ENCODE results near the gene LGI4.

Gene LGI4

GRCh38 chr19:35159606-35160005 lies 24.7 kb upstream of the LGI4 start:
- WGBS, result 96% methylated on average over 6 of the region's 8 CpGs
- Histone ChIP-seq H3K79me1 (replicated peaks; ENCODE audit: low read length, poor library complexity, severe bottlenecking) (peaks cover 11% of the 10 kb centered on the region), H4K91ac (ENCODE audit: low read length) (no peak overlapping the region), H3K27ac (ENCODE audit: low read length, poor library complexity, severe bottlenecking) (no peak overlapping the region), H4K8ac (ENCODE audit: low read length) (no peak overlapping the region), H2BK12ac (ENCODE audit: low read length in 2 of 2) (no peak overlapping the region), H3K4ac (ENCODE audit: low read depth in 1 of 2, low read length in 2 of 2) (no peak overlapping the region), H2BK15ac (ENCODE audit: low read depth, poor library complexity, severe bottlenecking) (no peak overlapping the region), H3K36me3 (ENCODE audit: control insufficient read depth in 1 of 2, insufficient read depth in 2 of 2, low read depth in 1 of 2, low read length in 2 of 2) (peaks cover 21 to 83% of the 10 kb centered on the region in 2 experiments), H3K9ac (ENCODE audit: low read length) (no peak overlapping the region), H3K18ac (ENCODE audit: low read depth in 1 of 2, low read length in 2 of 2) (no peak overlapping the region), H3K27me3 (ENCODE audit: control insufficient read depth in 1 of 2, insufficient read depth in 1 of 2, low read length in 2 of 2) (no peaks in the 10 kb centered on the region), H3K4me1 (ENCODE audit: control insufficient read depth, insufficient read depth, low read depth, low read length) (peaks cover 16% of the 10 kb centered on the region), H2AFZ (ENCODE audit: low read depth, low read length) (no peak overlapping the region), H3K4me2 (ENCODE audit: low read length, poor library complexity, severe bottlenecking) (no peak overlapping the region), H3K23ac (ENCODE audit: low read length in 2 of 2) (no peak overlapping the region), H2BK120ac (ENCODE audit: low read depth, low read length) (no peak overlapping the region), H2BK5ac (ENCODE audit: low read depth, low read length, poor library complexity, severe bottlenecking) (no peak overlapping the region), H3K4me3 (ENCODE audit: insufficient read depth in 1 of 2, low read depth in 1 of 2, low read length in 2 of 2) (no peak overlapping the region), H3K14ac (ENCODE audit: low read length in 2 of 2) (no peak overlapping the region), H2AK5ac (ENCODE audit: low read length, severe bottlenecking) (no peak overlapping the region), H3K9me3 (ENCODE audit: control insufficient read depth, low read length) (peaks cover 30% of the 10 kb centered on the region)
- no peak for DNase-seq

GRCh38 chr19:35157431-35157830 lies 22.6 kb upstream of the LGI4 start:
- H3K27ac ChIP-seq (ENCODE audit: low read length, poor library complexity, severe bottlenecking), result no peak overlapping the region
- peaks cover 11% of the 10 kb centered on the region for H3K79me1 ChIP-seq (replicated peaks; ENCODE audit: low read length, poor library complexity, severe bottlenecking)
- no peak overlapping the region for H3K4me3 ChIP-seq (ENCODE audit: insufficient read depth in 1 of 2, low read depth in 1 of 2, low read length in 2 of 2)
- H3K4me2 ChIP-seq (ENCODE audit: low read length, poor library complexity, severe bottlenecking), result no peak overlapping the region
- 100% methylated on average over 4 of the region's 4 CpGs for WGBS
- H3K14ac ChIP-seq (ENCODE audit: low read length in 2 of 2), result no peak overlapping the region
- H3K18ac ChIP-seq (ENCODE audit: low read depth in 1 of 2, low read length in 2 of 2), result no peak overlapping the region
- H2AK5ac ChIP-seq (ENCODE audit: low read length, severe bottlenecking), result no peak overlapping the region
- H2BK15ac ChIP-seq (ENCODE audit: low read depth, poor library complexity, severe bottlenecking), result no peak overlapping the region
- H3K4ac ChIP-seq (ENCODE audit: low read depth in 1 of 2, low read length in 2 of 2), result no peak overlapping the region
- no peak overlapping the region for H2AFZ ChIP-seq (ENCODE audit: low read depth, low read length)
- H3K9ac ChIP-seq (ENCODE audit: low read length), result no peak overlapping the region
- H3K9me3 ChIP-seq (ENCODE audit: control insufficient read depth, low read length), result peaks cover 13% of the 10 kb centered on the region
- no peak overlapping the region for H2BK120ac ChIP-seq (ENCODE audit: low read depth, low read length)
- no peaks in the 10 kb centered on the region for H3K27me3 ChIP-seq (ENCODE audit: control insufficient read depth in 1 of 2, insufficient read depth in 1 of 2, low read length in 2 of 2)
- H3K4me1 ChIP-seq (ENCODE audit: control insufficient read depth, insufficient read depth, low read depth, low read length), result peaks cover 22% of the 10 kb centered on the region
- no peak overlapping the region for H4K8ac ChIP-seq (ENCODE audit: low read length)
- no peak overlapping the region for H3K23ac ChIP-seq (ENCODE audit: low read length in 2 of 2)
- no peak overlapping the region for H2BK12ac ChIP-seq (ENCODE audit: low read length in 2 of 2)
- H2BK5ac ChIP-seq (ENCODE audit: low read depth, low read length, poor library complexity, severe bottlenecking), result no peak overlapping the region
- peaks cover 15 to 61% of the 10 kb centered on the region in 2 experiments for H3K36me3 ChIP-seq (ENCODE audit: control insufficient read depth in 1 of 2, insufficient read depth in 2 of 2, low read depth in 1 of 2, low read length in 2 of 2)
- no peak for DNase-seq
- H4K91ac ChIP-seq (ENCODE audit: low read length), result no peak overlapping the region

GRCh38 chr19:35156673-35157014 lies 21.8 kb upstream of the LGI4 start:
- 93% methylated on average over 7 of the region's 7 CpGs for WGBS
- H3K14ac ChIP-seq (ENCODE audit: low read length in 2 of 2), result no peak overlapping the region
- no peak overlapping the region for H4K91ac ChIP-seq (ENCODE audit: low read length)
- H2BK120ac ChIP-seq (ENCODE audit: low read depth, low read length), result no peak overlapping the region
- H2AFZ ChIP-seq (ENCODE audit: low read depth, low read length), result no peak overlapping the region
- H2AK5ac ChIP-seq (ENCODE audit: low read length, severe bottlenecking), result no peak overlapping the region
- peaks cover 14 to 54% of the 10 kb centered on the region in 2 experiments for H3K36me3 ChIP-seq (ENCODE audit: control insufficient read depth in 1 of 2, insufficient read depth in 2 of 2, low read depth in 1 of 2, low read length in 2 of 2)
- no peak overlapping the region for H2BK5ac ChIP-seq (ENCODE audit: low read depth, low read length, poor library complexity, severe bottlenecking)
- no peak overlapping the region for H2BK15ac ChIP-seq (ENCODE audit: low read depth, poor library complexity, severe bottlenecking)
- peaks cover 11% of the 10 kb centered on the region for H3K79me1 ChIP-seq (replicated peaks; ENCODE audit: low read length, poor library complexity, severe bottlenecking)
- H3K4ac ChIP-seq (ENCODE audit: low read depth in 1 of 2, low read length in 2 of 2), result no peak overlapping the region
- H3K27me3 ChIP-seq (ENCODE audit: control insufficient read depth in 1 of 2, insufficient read depth in 1 of 2, low read length in 2 of 2), result no peaks in the 10 kb centered on the region
- no peak overlapping the region for H3K18ac ChIP-seq (ENCODE audit: low read depth in 1 of 2, low read length in 2 of 2)
- no peak overlapping the region for H3K23ac ChIP-seq (ENCODE audit: low read length in 2 of 2)
- H4K8ac ChIP-seq (ENCODE audit: low read length), result no peak overlapping the region
- no peak overlapping the region for H2BK12ac ChIP-seq (ENCODE audit: low read length in 2 of 2)
- H3K27ac ChIP-seq (ENCODE audit: low read length, poor library complexity, severe bottlenecking), result no peak overlapping the region
- H3K9me3 ChIP-seq (ENCODE audit: control insufficient read depth, low read length), result peaks cover 6% of the 10 kb centered on the region
- H3K4me3 ChIP-seq (ENCODE audit: insufficient read depth in 1 of 2, low read depth in 1 of 2, low read length in 2 of 2), result peak overlapping the region in 1 of 2 experiments; percentile 95
- no peak overlapping the region for H3K4me2 ChIP-seq (ENCODE audit: low read length, poor library complexity, severe bottlenecking)
- H3K9ac ChIP-seq (ENCODE audit: low read length), result peak overlapping the region; percentile 95
- no peak for DNase-seq
- H3K4me1 ChIP-seq (ENCODE audit: control insufficient read depth, insufficient read depth, low read depth, low read length), result peaks cover 24% of the 10 kb centered on the region

DNA sequence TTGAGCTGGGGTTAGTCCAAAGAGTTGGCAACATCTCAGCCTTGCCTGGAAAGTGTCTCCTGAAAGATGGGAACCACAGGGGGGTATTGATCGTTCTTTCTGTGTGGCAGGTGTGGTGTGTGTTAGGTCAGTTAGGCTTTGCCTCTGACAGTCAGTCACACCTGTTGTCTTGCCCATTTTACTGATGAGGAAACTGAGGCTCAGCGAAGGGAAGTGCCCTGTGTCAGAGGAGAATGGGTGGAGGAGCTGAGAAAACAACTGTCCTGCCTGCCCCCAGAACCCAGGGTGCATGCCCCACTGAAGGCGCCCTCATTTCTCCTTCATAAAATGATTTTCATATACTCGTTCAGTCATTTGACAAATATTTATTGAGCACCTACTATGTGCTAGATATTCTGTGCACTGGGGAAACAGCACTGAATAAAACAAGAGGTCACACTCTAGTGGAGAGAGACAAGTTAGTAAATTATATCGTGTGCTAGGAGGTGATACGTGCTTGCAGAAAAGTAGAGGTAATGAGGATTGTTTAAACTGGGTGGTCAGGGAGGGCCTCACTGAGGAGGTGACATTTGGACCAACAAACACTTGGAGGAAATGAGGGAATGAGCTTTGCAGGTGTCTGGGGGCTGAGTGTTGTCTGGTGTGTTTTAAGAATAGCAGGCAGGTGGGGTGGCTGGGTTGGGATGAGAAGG lies 21.3 kb upstream of the LGI4 start:
- WGBS, result 89% methylated on average over 5 of the region's 6 CpGs
- Histone ChIP-seq H4K8ac (ENCODE audit: low read length) (no peak overlapping the region), H3K9me3 (ENCODE audit: control insufficient read depth, low read length) (peaks cover under 1% of the 10 kb centered on the region), H2BK120ac (ENCODE audit: low read depth, low read length) (no peak overlapping the region), H2AFZ (ENCODE audit: low read depth, low read length) (no peak overlapping the region), H3K4me3 (ENCODE audit: insufficient read depth in 1 of 2, low read depth in 1 of 2, low read length in 2 of 2) (peak overlapping the region in 1 of 2 experiments; percentile 95), H2BK12ac (ENCODE audit: low read length in 2 of 2) (no peak overlapping the region), H3K18ac (ENCODE audit: low read depth in 1 of 2, low read length in 2 of 2) (no peak overlapping the region), H3K23ac (ENCODE audit: low read length in 2 of 2) (no peak overlapping the region), H4K91ac (ENCODE audit: low read length) (no peak overlapping the region), H3K4me1 (ENCODE audit: control insufficient read depth, insufficient read depth, low read depth, low read length) (peaks cover 24% of the 10 kb centered on the region), H2BK5ac (ENCODE audit: low read depth, low read length, poor library complexity, severe bottlenecking) (no peak overlapping the region), H3K4me2 (ENCODE audit: low read length, poor library complexity, severe bottlenecking) (no peak overlapping the region), H3K27ac (ENCODE audit: low read length, poor library complexity, severe bottlenecking) (no peak overlapping the region), H3K36me3 (ENCODE audit: control insufficient read depth in 1 of 2, insufficient read depth in 2 of 2, low read depth in 1 of 2, low read length in 2 of 2) (peaks cover 11 to 48% of the 10 kb centered on the region in 2 experiments), H2AK5ac (ENCODE audit: low read length, severe bottlenecking) (no peak overlapping the region), H3K4ac (ENCODE audit: low read depth in 1 of 2, low read length in 2 of 2) (no peak overlapping the region), H3K27me3 (ENCODE audit: control insufficient read depth in 1 of 2, insufficient read depth in 1 of 2, low read length in 2 of 2) (no peaks in the 10 kb centered on the region), H3K9ac (ENCODE audit: low read length) (peak overlapping the region; percentile 95), H3K14ac (ENCODE audit: low read length in 2 of 2) (no peak overlapping the region), H2BK15ac (ENCODE audit: low read depth, poor library complexity, severe bottlenecking) (no peak overlapping the region), H3K79me1 (replicated peaks; ENCODE audit: low read length, poor library complexity, severe bottlenecking) (peaks cover 11% of the 10 kb centered on the region)
- DNase-seq, result no peak
